Spleen (tissue), 11 donors: ENCODE measurements around the gene PPP1R17. TPM values are rescaled to one million over a fixed set of nuclear protein-coding genes. Genes with fewer than 3 reads are reported as not detected.

ENCODE experiments used
- DNase-seq: peaks from one replicate; pipeline ENCODE4 v3.0.0-alpha.2; 2020
- H3K27ac ChIP-seq, 8 donors: fragments of 200-600 bp; sonication (generic) in 7 of 8; 1 replicate in 4 of 8; 2 replicates in 4 of 8; pipeline versions ENCODE4 v1.5.0 to v1.8.0; 2016 to 2021; ENCODE audit warnings: inconsistent platforms in 4 of 8, mild to moderate bottlenecking in 4 of 8, moderate library complexity in 1 of 8
- H3K27me3 ChIP-seq, 7 donors: fragments of 200-600 bp; sonication (generic) in 6 of 7; replicated peaks in 1 of 7; 1 replicate in 4 of 7; 2 replicates in 3 of 7; pipeline versions ENCODE4 v1.5.0 to v1.8.0; 2016 to 2021; ENCODE audit warnings: inconsistent platforms in 3 of 7, mild to moderate bottlenecking in 1 of 7
- H3K36me3 ChIP-seq, 6 donors: fragments of 200-600 bp; sonication (generic) in 5 of 6; 1 replicate in 4 of 6; 2 replicates in 2 of 6; pipeline versions ENCODE4 v1.5.0 to v1.8.0; 2016 to 2021; ENCODE audit warnings: inconsistent platforms in 2 of 6
- H3K4me1 ChIP-seq, 6 donors: fragments of 200-600 bp; sonication (generic) in 5 of 6; 1 replicate in 3 of 6; 2 replicates in 3 of 6; pipeline versions ENCODE4 v1.5.0 to v1.8.0; 2016 to 2021; ENCODE audit warnings: inconsistent platforms in 3 of 6
- H3K4me3 ChIP-seq, 8 donors: fragments of 200-600 bp; sonication (generic) in 7 of 8; 1 replicate in 4 of 8; 2 replicates in 4 of 8; pipeline versions ENCODE4 v1.5.0 to v1.8.0; 2016 to 2021; ENCODE audit warnings: inconsistent platforms in 4 of 8, mild to moderate bottlenecking in 4 of 8, moderate library complexity in 2 of 8
- H3K9me3 ChIP-seq, 8 donors: fragments of 200-600 bp; sonication (generic) in 7 of 8; 1 replicate in 4 of 8; 2 replicates in 4 of 8; pipeline versions ENCODE4 v1.5.0 to v1.8.0; 2016 to 2021; ENCODE audit warnings: inconsistent platforms in 4 of 8
- CTCF ChIP-seq, 11 experiments: fragments of 200-600 bp in 7 of 11; fragments of 450-650 bp in 4 of 11; sonication (generic) in 4 of 11; IDR thresholded peaks in 8 of 11; conservative IDR thresholded peaks in 3 of 11; 1 replicate in 7 of 11; 2 replicates in 4 of 11; pipeline versions ENCODE4 v1.4.0 to v1.8.0; 2016 to 2021; ENCODE audit warnings: antibody characterized with exemption in 11 of 11, inconsistent platforms in 4 of 11, mild to moderate bottlenecking in 1 of 11
- POLR2A ChIP-seq, 3 donors: fragments of 450-650 bp; IDR thresholded peaks; one replicate each; pipeline ENCODE4 v1.5.1; 2017; ENCODE audit warnings: antibody characterized with exemption in 3 of 3, mild to moderate bottlenecking in 1 of 3
- POLR2AphosphoS5 ChIP-seq, 3 donors: sonication (generic); formaldehyde crosslinking; IDR thresholded peaks; one replicate each; pipeline ENCODE4 v1.5.1; 2017; ENCODE audit warnings: antibody characterized with exemption in 3 of 3
- WGBS, 5 donors: extraction: QIAGEN DNeasy Blood & Tissue Kit in 3 of 5; methylation state at CpG; one replicate each; pipeline versions ENCODE4 v1.1.5 to v1.1.7; 2013 to 2018; 5-methylcytosine and 5-hydroxymethylcytosine counted together
- intact Hi-C: fragments of 100-400 bp; cut with DNase I; formaldehyde crosslinking; loops from one replicate; pipeline ENCODE4 v1.15.0; 2023; ENCODE audit warnings: low total_unique reads
- polyA plus RNA-seq, 3 donors: library from polyadenylated mRNA; stranded (reverse); fragments of 200-250 nt; gene quantifications; one replicate each; pipeline ENCODE4 v1.2.1, GENCODE V29; 2013
- total RNA-seq, 7 donors: library from RNA; depleted of rRNA in 3 of 7; stranded (reverse); fragments of >200 nt in 3 of 7; fragmentation: NEBNext Ultra II Directional in 4 of 7; extraction: Animal tissue kit (Norgen Biotek cat#: 25700) in 4 of 7; gene quantifications; one replicate each; pipeline versions ENCODE4 v1.1.0 to v1.2.1, GENCODE V29; 2016 to 2021
- donor health status: healthy with polysubstance abuse.
- donor health status: DM: no; HTN: no; CAD: no; lungs with moderate emphysema.
- donor health status: DM: no; HTN: no; CAD: no.
- donor health status: Bipolar disorder and iron deficiency.
- donor health status: healthy.
- donor health status: DM: no; HTN: no; CAD: no.
- donor health status: DM: yes; HTN: yes; CAD: no.

PPP1R17 gene
- total and polyA plus RNA-seq, 10 donors = 0.35 to 0.40 TPM; not detected in 8

DNA sequence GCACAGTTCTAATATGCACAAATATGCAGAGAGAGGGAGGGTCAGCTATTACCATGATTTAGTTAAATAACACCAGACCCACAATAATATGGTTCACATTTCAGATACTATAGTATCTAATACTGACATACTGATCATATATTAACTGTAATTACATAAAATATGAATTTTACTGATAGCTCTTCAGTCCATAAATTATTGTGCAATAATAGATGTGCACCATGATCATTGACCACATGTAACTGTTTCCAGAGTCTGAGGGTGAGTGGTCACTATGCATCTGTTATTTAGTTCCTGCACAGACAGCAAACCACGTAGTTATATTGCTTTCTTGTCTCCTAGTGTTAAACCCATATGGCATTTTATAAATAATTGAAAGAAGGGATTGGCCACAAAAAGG, 29.3 kb downstream of the PPP1R17 start:
- Histone ChIP-seq H3K9me3 (peaks cover 0 to 17% (median 0%) of the 10 kb centered on the region in 8 donors), H3K4me3 (no peak overlapping the region), H3K36me3 (no peaks in the 10 kb centered on the region), H3K27ac (no peak overlapping the region), H3K27me3 (peaks cover 0 to 3% (median 0%) of the 10 kb centered on the region in 7 donors), H3K4me1 (no peaks in the 10 kb centered on the region)
- intact Hi-C loops = no loop called here
- no peak for DNase-seq
- TF ChIP-seq POLR2AphosphoS5 (IDR thresholded peaks at IDR 0.05) = no peak
- no peak for TF ChIP-seq POLR2A (IDR thresholded peaks at IDR 0.05)
- TF ChIP-seq CTCF (IDR thresholded peaks at IDR 0.05 in 8 of 11, conservative IDR thresholded peaks at IDR 0.05 in 3 of 11) = no peak
- 48 to 54% (median 50%) methylated on average over 1 of the region's 1 CpG for WGBS, 5 donors

DNA sequence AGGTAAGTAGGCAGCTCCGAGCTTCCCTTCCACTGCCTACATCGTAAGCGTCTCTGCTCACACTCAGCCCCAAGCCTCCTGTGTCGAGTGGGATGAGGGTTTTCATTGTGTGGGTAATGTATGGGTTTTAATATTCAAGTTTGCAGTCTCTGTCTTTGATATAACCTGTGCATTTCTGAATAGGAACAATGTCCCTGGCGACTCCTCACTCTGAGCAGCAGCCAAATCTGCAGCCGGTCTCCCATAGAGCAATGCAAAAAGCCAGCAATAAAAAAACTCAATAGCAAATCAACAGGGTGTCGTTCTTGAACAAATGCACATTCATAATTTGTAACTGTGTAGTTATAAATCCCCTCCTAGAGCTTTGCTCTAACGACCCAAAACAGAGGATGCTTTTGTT, 33.4 kb downstream of the PPP1R17 start:
- Histone ChIP-seq H3K27ac (no peak overlapping the region), H3K9me3 (no peaks in the 10 kb centered on the region), H3K4me1 (no peaks in the 10 kb centered on the region)

DNA sequence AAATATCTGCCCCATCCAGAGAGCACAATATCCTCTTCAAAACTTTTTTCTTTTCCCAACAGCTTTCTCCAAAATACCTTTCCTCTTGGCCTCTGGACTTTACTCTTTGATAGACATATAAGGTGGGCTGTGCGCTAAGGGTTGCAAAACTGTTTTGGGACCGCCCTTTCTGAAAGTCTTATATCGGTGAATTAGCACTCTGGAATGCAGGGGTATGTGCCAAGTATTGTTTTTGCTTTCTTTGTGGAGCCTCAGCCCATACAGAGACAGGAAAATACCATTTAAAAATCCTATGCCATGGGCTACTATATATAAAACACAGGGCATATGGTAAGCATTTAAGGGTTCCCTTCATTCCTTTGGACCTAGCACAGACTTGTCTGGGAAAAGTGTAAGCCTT, 37.7 kb downstream of the PPP1R17 start:
- Histone ChIP-seq H3K4me1 (no peaks in the 10 kb centered on the region), H3K27ac (no peak overlapping the region), H3K4me3 (no peak overlapping the region), H3K36me3 (no peaks in the 10 kb centered on the region), H3K27me3 (no peaks in the 10 kb centered on the region), H3K9me3 (no peaks in the 10 kb centered on the region)
- no peak for DNase-seq
- intact Hi-C loops = no loop called here
- TF ChIP-seq CTCF (IDR thresholded peaks at IDR 0.05 in 8 of 11, conservative IDR thresholded peaks at IDR 0.05 in 3 of 11) (no peak), POLR2A (IDR thresholded peaks at IDR 0.05) (no peak), POLR2AphosphoS5 (IDR thresholded peaks at IDR 0.05) (no peak)
- WGBS, 5 donors = 79 to 88% (median 83%) methylated on average over 3 of the region's 3 CpGs

More for the DNA sequence above, 33.4 kb downstream of the PPP1R17 start:
- TF ChIP-seq POLR2A (IDR thresholded peaks at IDR 0.05) (no peak), CTCF (IDR thresholded peaks at IDR 0.05 in 8 of 11, conservative IDR thresholded peaks at IDR 0.05 in 3 of 11) (no peak), POLR2AphosphoS5 (IDR thresholded peaks at IDR 0.05) (no peak)
- intact Hi-C loops = no loop called here
- Histone ChIP-seq H3K27me3 (peaks cover 0 to 3% (median 0%) of the 10 kb centered on the region in 7 donors), H3K36me3 (no peaks in the 10 kb centered on the region), H3K4me3 (no peak overlapping the region)
- no peak for DNase-seq
- WGBS, 5 donors = 79 to 89% (median 87%) methylated on average over 8 of the region's 8 CpGs

DNA sequence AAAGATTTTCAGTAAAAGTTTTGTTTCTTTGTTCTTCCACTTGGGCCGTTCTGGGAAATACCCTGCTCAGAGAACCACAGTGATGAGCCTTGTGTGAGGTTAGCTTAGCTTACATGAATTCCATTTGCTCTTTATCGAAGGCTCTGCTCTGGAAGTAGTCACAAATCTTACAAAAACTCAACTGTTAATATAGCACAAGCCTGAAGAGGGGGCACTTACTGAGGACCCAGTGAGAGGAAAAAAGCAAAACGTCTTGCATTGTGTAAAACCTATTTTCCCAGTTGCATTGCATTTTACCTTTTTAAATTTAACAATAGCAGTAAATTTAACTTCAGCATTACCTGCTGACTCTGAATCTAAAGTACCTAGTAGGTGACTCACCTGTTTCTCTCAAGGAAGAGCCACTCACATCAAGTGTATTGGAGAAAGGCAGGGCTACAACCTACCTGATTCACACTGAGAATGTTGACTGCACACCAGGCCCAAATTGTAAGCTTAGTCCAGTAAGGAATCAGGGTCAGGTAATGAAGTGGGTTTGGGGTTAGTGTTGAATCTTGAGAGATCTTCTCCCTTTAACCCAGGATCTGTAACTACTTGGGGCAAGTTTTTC, 42.3 kb downstream of the PPP1R17 start:
- WGBS, 5 donors = 56 to 66% (median 57%) methylated on average over 3 of the region's 3 CpGs
- TF ChIP-seq POLR2A (IDR thresholded peaks at IDR 0.05) (no peak), CTCF (IDR thresholded peaks at IDR 0.05 in 8 of 11, conservative IDR thresholded peaks at IDR 0.05 in 3 of 11) (no peak), POLR2AphosphoS5 (IDR thresholded peaks at IDR 0.05) (no peak)
- intact Hi-C loops = no loop called here

More for the DNA sequence above, 42.3 kb downstream of the PPP1R17 start:
- no peaks in the 10 kb centered on the region for H3K36me3 ChIP-seq
- H3K27ac ChIP-seq = no peak overlapping the region
- H3K4me3 ChIP-seq = no peak overlapping the region
- no peak for DNase-seq
- no peaks in the 10 kb centered on the region for H3K4me1 ChIP-seq
- no peaks in the 10 kb centered on the region for H3K9me3 ChIP-seq
- H3K27me3 ChIP-seq = no peaks in the 10 kb centered on the region
